ENCODE measurements around the gene PANX2.
"Not testable (repeated sequence)": the region's sequence is repeated elsewhere in the genome, so short reads cannot be mapped to it uniquely, and the experiment has no call there.

The PANX2 gene

GRCh38 chr22:50147258-50148165, 23.0 kb upstream of the PANX2 start:
- not testable (repeated sequence) for DNase-seq (ENCODE audit: low spot score)

- DNase-seq (ENCODE audit: low spot score), result no peak
These were observed 22.4 kb upstream of the PANX2 start for GRCh38 chr22:50148166-50148500.

GRCh38 chr22:50148991-50149721, 21.4 kb upstream of the PANX2 start:
- DNase-seq (ENCODE audit: low spot score), result peak; percentile 89

- DNase-seq (ENCODE audit: low spot score), result peak; percentile 11
These were observed 20.1 kb upstream of the PANX2 start for GRCh38 chr22:50150161-50151129.

GRCh38 chr22:50151571-50152537, 18.7 kb upstream of the PANX2 start:
- DNase-seq (ENCODE audit: low spot score), result no peak

GRCh38 chr22:50153056-50153755, 17.3 kb upstream of the PANX2 start:
- DNase-seq (ENCODE audit: low spot score), result no peak

GRCh38 chr22:50153756-50154140, 16.8 kb upstream of the PANX2 start:
- DNase-seq (ENCODE audit: low spot score), result no peak

- no peak for DNase-seq (ENCODE audit: low spot score)
These were observed 12.7 kb upstream of the PANX2 start for GRCh38 chr22:50157709-50158375.

GRCh38 chr22:50160947-50161346, 9.6 kb upstream of the PANX2 start:
- DNase-seq (ENCODE audit: low spot score), result no peak

- DNase-seq (ENCODE audit: low spot score), result no peak
These were observed 8.8 kb upstream of the PANX2 start for GRCh38 chr22:50161508-50162390.

- DNase-seq (ENCODE audit: low spot score), result no peak
These were observed 8.1 kb upstream of the PANX2 start for GRCh38 chr22:50162391-50162956.

- no peak for DNase-seq (ENCODE audit: low spot score)
These were observed 5.0 kb upstream of the PANX2 start for GRCh38 chr22:50165436-50166123.

- DNase-seq (ENCODE audit: low spot score), result no peak
These were observed 2.6 kb upstream of the PANX2 start for GRCh38 chr22:50167689-50168489.

GRCh38 chr22:50168490-50169180, 1.9 kb upstream of the PANX2 start:
- DNase-seq (ENCODE audit: low spot score), result not testable (repeated sequence)

GRCh38 chr22:50169181-50169759, 1.3 kb upstream of the PANX2 start:
- DNase-seq (ENCODE audit: low spot score), result no peak

- no peak for DNase-seq (ENCODE audit: low spot score)
These were observed 673 bp upstream of the PANX2 start for GRCh38 chr22:50169774-50170341.
